ENCODE results near the gene GTF2E1. TPM values are rescaled to one million over a fixed set of nuclear protein-coding genes. Genes with fewer than 3 reads are reported as not detected.

The GTF2E1 gene
- polyA plus RNA-seq, 2 of the 4 experiments (the other 2 are of a cell fraction): 18.6 to 26.8 TPM

GRCh38 chr3:120764206-120764605 lies 21.7 kb downstream of the GTF2E1 start (continued):
- TF ChIP-seq MAFK (IDR thresholded peaks at IDR 0.05; ENCODE audit: partially characterized antibody): no peak

- no peak for TF ChIP-seq HOXB13 (CRISPR knock-in tag; IDR thresholded peaks at IDR 0.05; ENCODE audit: low read depth)
- TF ChIP-seq ZFP36 (IDR thresholded peaks at IDR 0.05; ENCODE audit: borderline replicate concordance, partially characterized antibody): no peak
- no peak for TF ChIP-seq BHLHE40 (IDR thresholded peaks at IDR 0.05; ENCODE audit: low read depth, low read length)
- TF ChIP-seq USF2 (IDR thresholded peaks at IDR 0.05): no peak
- TF ChIP-seq RCOR1 (IDR thresholded peaks at IDR 0.05; ENCODE audit: low read depth, low read length): no peak
- no peak for TF ChIP-seq EHMT2 (IDR thresholded peaks at IDR 0.05; ENCODE audit: low read depth)
- TF ChIP-seq KDM5A (IDR thresholded peaks at IDR 0.05): no peak
- no peak for TF ChIP-seq POLR2AphosphoS2 (conservative IDR thresholded peaks at IDR 0.05; ENCODE audit: low read length)
- no peak for TF ChIP-seq CHD4 (IDR thresholded peaks at IDR 0.05; ENCODE audit: borderline replicate concordance)
- TF ChIP-seq, protein P1, sequence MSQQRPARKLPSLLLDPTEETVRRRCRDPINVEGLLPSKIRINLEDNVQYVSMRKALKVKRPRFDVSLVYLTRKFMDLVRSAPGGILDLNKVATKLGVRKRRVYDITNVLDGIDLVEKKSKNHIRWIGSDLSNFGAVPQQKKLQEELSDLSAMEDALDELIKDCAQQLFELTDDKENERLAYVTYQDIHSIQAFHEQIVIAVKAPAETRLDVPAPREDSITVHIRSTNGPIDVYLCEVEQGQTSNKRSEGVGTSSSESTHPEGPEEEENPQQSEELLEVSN (IDR thresholded peaks at IDR 0.05; ENCODE audit: borderline replicate concordance, low read depth): no peak
These were observed 23.4 kb downstream of the GTF2E1 start for GRCh38 chr3:120765830-120766493.

DNA sequence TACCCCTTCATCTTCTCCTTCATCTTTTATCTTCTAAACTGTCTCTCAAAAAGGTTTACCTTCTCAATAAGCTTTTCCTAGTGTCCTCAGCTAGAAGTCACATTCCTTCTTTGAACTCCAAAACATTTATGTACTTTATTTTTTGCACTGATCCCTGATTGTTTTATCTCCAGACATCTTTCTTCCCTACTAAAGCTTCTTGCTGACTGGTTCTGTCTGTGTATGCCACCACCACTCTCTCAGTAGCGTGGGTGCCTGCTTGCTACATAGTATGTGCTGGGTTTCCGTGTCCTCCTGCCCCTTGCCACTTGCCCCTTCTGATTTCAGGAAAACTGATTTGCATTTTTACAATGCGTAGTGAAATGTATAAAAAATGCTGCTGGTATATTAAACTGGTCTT lies 24.0 kb downstream of the GTF2E1 start:
- Histone ChIP-seq H3K9me3 (no peaks in the 10 kb centered on the region), H3K4me3 (no peak overlapping the region), H3K27ac (no peak overlapping the region), H3K4me2 (no peak overlapping the region), H3K4me1 (peaks cover 33% of the 10 kb centered on the region)
- ATAC-seq (no peak), DNase-seq (ENCODE audit: low read depth in 1 of 2, low spot score in 1 of 2) (no peak), FAIRE-seq (no peak)
- TF ChIP-seq MAX (IDR thresholded peaks at IDR 0.05) (no peak), ZFP36 (IDR thresholded peaks at IDR 0.05; ENCODE audit: borderline replicate concordance, partially characterized antibody) (no peak), FOXS1 (CRISPR knock-in tag; IDR thresholded peaks at IDR 0.05) (no peak), CHD2 (IDR thresholded peaks at IDR 0.05; ENCODE audit: low read length, partially characterized antibody) (no peak)
- CTCF ChIA-PET: interaction anchor here (1.1 to 1.2 kb wide), 2 partner anchors 29 to 199 kb away, joined by 3 to 4 read pairs; no protein-coding TSS in a partner anchor
- POLR2A ChIA-PET: no interaction called here
- 92% methylated on average over 3 of the region's 3 CpGs for WGBS (ENCODE audit: missing lambda C conversion rate)

More at GRCh38 chr3:120765830-120766493, 23.4 kb downstream of the GTF2E1 start:
- ATAC-seq (no peak), DNase-seq (ENCODE audit: low read depth in 1 of 2, low spot score in 1 of 2) (no peak), FAIRE-seq (peak; percentile 36)
- H3K27ac ChIP-seq: no peak overlapping the region
- no peak overlapping the region for H3K4me2 ChIP-seq
- ChIA-PET POLR2A (no interaction called here), CTCF (interaction anchor here (0.6 to 1.2 kb wide), 3 partner anchors 29 to 850 kb away, joined by 3 to 4 read pairs (median 3); no protein-coding TSS in a partner anchor)
- H3K4me1 ChIP-seq: peaks cover 33% of the 10 kb centered on the region
- no peak overlapping the region for H3K4me3 ChIP-seq
- H3K9me3 ChIP-seq: no peaks in the 10 kb centered on the region

DNA sequence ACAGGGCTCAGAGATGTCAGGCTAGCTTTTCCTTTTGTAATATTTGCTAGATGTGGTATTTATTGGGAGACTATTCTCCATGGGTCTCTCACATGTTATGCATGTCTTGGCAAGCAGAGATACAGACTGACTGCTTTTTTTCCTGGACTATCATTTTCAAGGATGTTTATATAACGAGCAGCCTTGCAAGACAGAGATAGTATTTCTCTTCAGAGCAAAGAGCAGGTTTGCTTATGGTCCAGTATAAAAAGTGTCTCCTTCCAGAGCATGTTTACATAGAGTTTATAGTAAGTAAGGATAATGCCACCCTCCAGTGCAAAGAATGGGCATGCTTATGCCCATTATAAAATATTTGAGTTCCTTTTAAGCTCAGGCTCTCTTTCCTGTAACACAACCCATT lies 24.6 kb downstream of the GTF2E1 start:
- DNase-seq (ENCODE audit: low read depth in 1 of 2, low spot score in 1 of 2): no peak
- no peak for FAIRE-seq
- ATAC-seq: no peak
- CTCF ChIA-PET: interaction anchor here (1.2 kb wide), 2 partner anchors 144 to 200 kb away, joined by 3 read pairs; no protein-coding TSS in a partner anchor
- Histone ChIP-seq H3K4me3 (no peak overlapping the region), H3K27ac (no peak overlapping the region), H3K4me2 (peak overlapping the region; percentile 38; the same call in 2 of the 3 replicates), H3K9me3 (no peaks in the 10 kb centered on the region), H3K4me1 (peaks cover 33% of the 10 kb centered on the region)
- POLR2A ChIA-PET: no interaction called here
- 54% methylated on average over 1 of the region's 1 CpG for WGBS (ENCODE audit: missing lambda C conversion rate)
- TF ChIP-seq KDM1A (IDR thresholded peaks at IDR 0.05; ENCODE audit: low read depth): no peak
- no peak for TF ChIP-seq HOXB5 (CRISPR knock-in tag; IDR thresholded peaks at IDR 0.05)
- no peak for TF ChIP-seq GATA3 (IDR thresholded peaks at IDR 0.05; ENCODE audit: borderline replicate concordance)
- no peak for TF ChIP-seq HEYL (CRISPR knock-in tag; IDR thresholded peaks at IDR 0.05)
- no peak for TF ChIP-seq NR3C1 (IDR thresholded peaks at IDR 0.05)
- no peak for TF ChIP-seq HOXB13 (CRISPR knock-in tag; IDR thresholded peaks at IDR 0.05; ENCODE audit: low read depth)
- TF ChIP-seq HES2 (IDR thresholded peaks at IDR 0.05): no peak
- no peak for TF ChIP-seq POLR2A (IDR thresholded peaks at IDR 0.05; ENCODE audit: low read length)

Data from A549 (cell line).